Pancreas (tissue), 10 donors: Measurements from ENCODE around the gene PML. TPM values are rescaled to one million over a fixed set of nuclear protein-coding genes. Genes with fewer than 3 reads are reported as not detected.
A peak's percentile ranks its signal among the peaks of the same experiment; 100 is the strongest.

Experiments
- ATAC-seq, 4 donors: fragments of 200-7000 bp; cut with Tn5 transposase; one replicate each; pipeline versions ENCODE4 v1.8.0 to v1.9.1; 2020; ENCODE audit warnings: mild to moderate bottlenecking in 4 of 4, moderate library complexity in 4 of 4
- DNase-seq, 6 donors: peaks; one replicate each; pipeline ENCODE4 v3.0.0-alpha.2; 2020
- FAIRE-seq: peaks from 2 replicates; lab custom pipeline; 2012; peaks lifted over from hg19 to GRCh38; lab: Jason Lieb, UNC
- H3K27ac ChIP-seq, 4 donors: fragments of 200-600 bp; sonication (generic); 1 replicate in 3 of 4; 2 replicates in 1 of 4; pipeline versions ENCODE4 v1.5.0 to v1.8.0; 2020
- H3K27me3 ChIP-seq, 4 donors: fragments of 200-600 bp; one replicate each; pipeline ENCODE4 v1.8.0; 2021
- H3K36me3 ChIP-seq, 3 donors: fragments of 200-600 bp; sonication (generic) in 1 of 3; one replicate each; pipeline versions ENCODE4 v1.5.0 to v1.8.0; 2020 to 2021
- H3K4me1 ChIP-seq, 3 donors: fragments of 200-600 bp; one replicate each; pipeline ENCODE4 v1.8.0; 2021
- H3K4me3 ChIP-seq, 4 donors: fragments of 200-600 bp; sonication (generic) in 2 of 4; one replicate each; pipeline versions ENCODE4 v1.5.0 to v1.8.0; 2020 to 2021
- H3K9me3 ChIP-seq, 4 donors: fragments of 200-600 bp; one replicate each; pipeline ENCODE4 v1.8.0; 2021
- CTCF ChIP-seq, 4 donors: fragments of 200-600 bp; sonication (generic) in 3 of 4; IDR thresholded peaks; one replicate each; pipeline versions ENCODE4 v1.5.0 to v1.8.0; 2021; ENCODE audit warnings: antibody characterized with exemption in 4 of 4
- WGBS, 2 donors: extraction: QIAGEN DNeasy Blood & Tissue Kit; methylation state at CpG; one replicate each; pipeline ENCODE4 v1.1.7; 2013; 5-methylcytosine and 5-hydroxymethylcytosine counted together
- intact Hi-C, 3 donors: fragments of 100-400 bp; cut with DNase I; formaldehyde crosslinking; loops; one replicate each; pipeline versions ENCODE4 v1.11.1 to v1.14.2; 2022
- polyA plus RNA-seq, 2 donors: library from polyadenylated mRNA; stranded (reverse); fragments of 200-250 nt; gene quantifications; one replicate each; pipeline ENCODE4 v1.2.3, GENCODE V29; 2013
- total RNA-seq, 6 donors: library from RNA; stranded (reverse); fragmentation: NEBNext Ultra II Directional in 4 of 6; extraction: Animal tissue kit (Norgen Biotek cat#: 25700) in 4 of 6; gene quantifications; one replicate each; pipeline versions ENCODE4 v1.2.1 to v1.2.4, GENCODE V29; 2021 to 2023
- donor health status: healthy with polysubstance abuse.
- donor health status: DM: no; HTN: no; CAD: no; lungs with moderate emphysema.
- donor health status: DM: no; HTN: no; CAD: no.
- donor health status: control.
- donor health status: control.
- donor health status: Bipolar disorder and iron deficiency.
- donor health status: DM: yes; HTN: yes; CAD: no.
- donor health status: DM: no; HTN: no; CAD: no.
- donor health status: DM: no; HTN: no; CAD: no.
- donor health status: DM: yes; HTN: yes; CAD: no.

Gene PML
- total and polyA plus RNA-seq, 8 donors: 10.6 to 31.7 (median 15.4) TPM

- DNase-seq (peak in 1 of 6 donors; percentile 18), ATAC-seq (peak in 3 of 4 donors; percentile 36 to 44 (median 43)), FAIRE-seq (no peak)
- H3K27me3 ChIP-seq: no peaks in the 10 kb centered on the region
- TF ChIP-seq CTCF (IDR thresholded peaks at IDR 0.05): no peak
- 85 to 90% methylated on average over 7 of the region's 7 CpGs for WGBS, 2 donors
- H3K4me1 ChIP-seq: no peaks in the 10 kb centered on the region
- no peak overlapping the region for H3K4me3 ChIP-seq
- H3K27ac ChIP-seq: peak overlapping the region in 1 of 4 donors; percentile 47
- intact Hi-C loops: no loop called here
- no peaks in the 10 kb centered on the region for H3K9me3 ChIP-seq
- H3K36me3 ChIP-seq: peaks cover 0 to 5% (median 0%) of the 10 kb centered on the region in 3 donors
Observed at GRCh38 chr15:74040109-74040850, 45.8 kb downstream of the PML start.

GRCh38 chr15:74041311-74041756, 46.8 kb downstream of the PML start:
- intact Hi-C loops: no loop called here
- WGBS, 2 donors: 90 to 91% methylated on average over 10 of the region's 10 CpGs
- Histone ChIP-seq H3K27ac (peak overlapping the region in 1 of 4 donors; percentile 47), H3K27me3 (no peaks in the 10 kb centered on the region), H3K36me3 (no peaks in the 10 kb centered on the region), H3K4me3 (no peak overlapping the region), H3K4me1 (no peaks in the 10 kb centered on the region), H3K9me3 (no peaks in the 10 kb centered on the region)
- FAIRE-seq (no peak), DNase-seq (peak in 1 of 6 donors; percentile 35), ATAC-seq (no peak)
- TF ChIP-seq CTCF (IDR thresholded peaks at IDR 0.05): no peak

- H3K9me3 ChIP-seq: no peaks in the 10 kb centered on the region
- no peak for TF ChIP-seq CTCF (IDR thresholded peaks at IDR 0.05)
- intact Hi-C loops: no loop called here
- 64 to 68% methylated on average over 8 of the region's 8 CpGs for WGBS, 2 donors
- DNase-seq (peak in 1 of 6 donors; percentile 17), FAIRE-seq (no peak), ATAC-seq (no peak)
- H3K36me3 ChIP-seq: no peaks in the 10 kb centered on the region
- no peak overlapping the region for H3K4me3 ChIP-seq
- no peaks in the 10 kb centered on the region for H3K4me1 ChIP-seq
- H3K27ac ChIP-seq: no peak overlapping the region
- H3K27me3 ChIP-seq: no peaks in the 10 kb centered on the region
Observed at GRCh38 chr15:74041777-74042435, 47.4 kb downstream of the PML start.

GRCh38 chr15:74042603-74043424, 48.3 kb downstream of the PML start:
- no peak overlapping the region for H3K4me3 ChIP-seq
- H3K27ac ChIP-seq: no peak overlapping the region
- no peak for ATAC-seq
- TF ChIP-seq CTCF (IDR thresholded peaks at IDR 0.05): no peak
- no peaks in the 10 kb centered on the region for H3K4me1 ChIP-seq
- no peaks in the 10 kb centered on the region for H3K9me3 ChIP-seq
- no peaks in the 10 kb centered on the region for H3K27me3 ChIP-seq
- peak in 1 of 6 donors; percentile 22 for DNase-seq
- intact Hi-C loops: no loop called here
- no peak for FAIRE-seq
- H3K36me3 ChIP-seq: no peaks in the 10 kb centered on the region
- 81 to 88% methylated on average over 11 of the region's 11 CpGs for WGBS, 2 donors
